Cardiac muscle cell (in vitro differentiated cells and primary cell): ENCODE data around the gene KIF5C. TPM values are rescaled to one million over a fixed set of nuclear protein-coding genes. Genes with fewer than 3 reads are reported as not detected.
"Not testable (repeated sequence)": the region's sequence is repeated elsewhere in the genome, so short reads cannot be mapped to it uniquely, and the experiment has no call there.

Source experiments
- DNase-seq, 2 donors: peaks; one replicate each; pipeline versions ENCODE4 v3.0.0 to v3.0.0-alpha.2; 2010 to 2017; ENCODE audit warnings: low read depth in 1 of 2, low spot score in 1 of 2
- H3K27ac ChIP-seq: fragments of 200-600 bp; sonication (generic); 2 replicates; pipeline ENCODE4 v1.5.1; 2016
- H3K27me3 ChIP-seq: fragments of 200-600 bp; sonication (generic); 2 replicates; pipeline ENCODE4 v1.6.0; 2016; ENCODE audit warnings: control low read depth
- H3K36me3 ChIP-seq: fragments of 200-600 bp; sonication (generic); 2 replicates; pipeline ENCODE4 v1.5.1; 2016; ENCODE audit warnings: control low read depth
- H3K4me1 ChIP-seq: fragments of 200-600 bp; sonication (generic); 2 replicates; pipeline ENCODE4 v1.8.1; 2017; ENCODE audit warnings: low read depth, mild to moderate bottlenecking, mixed run types
- H3K4me3 ChIP-seq: fragments of 200-600 bp; sonication (generic); 2 replicates; pipeline ENCODE4 v1.5.1; 2016; ENCODE audit warnings: mild to moderate bottlenecking
- H3K9me3 ChIP-seq: fragments of 200-600 bp; sonication (generic); 2 replicates; pipeline ENCODE4 v1.5.1; 2017; ENCODE audit warnings: low read depth, mild to moderate bottlenecking, control low read depth
- CTCF ChIP-seq: IDR thresholded peaks from 2 replicates; pipeline ENCODE4 v1.5.1; 2012; ENCODE audit warnings: low read depth, mild to moderate bottlenecking, low read length
- polyA plus RNA-seq: library from polyadenylated mRNA; unstranded; fragments of >200 nt; fragmentation: Nextera tagmentation; extraction: Ambion mirVana; gene quantifications from 2 replicates; pipeline ENCODE4 v1.2.1, GENCODE V29; 2016
- total RNA-seq: library from RNA; depleted of rRNA; stranded (reverse); fragments of >200 nt; gene quantifications from 2 replicates; pipeline ENCODE4 v1.2.3, GENCODE V29; 2016

KIF5C gene
- total and polyA plus RNA-seq, 2 experiments from 2014 or later: 0.82 to 3.0 TPM

- TF ChIP-seq CTCF: no peak
- H3K27ac ChIP-seq: no peak overlapping the region
- no peaks in the 10 kb centered on the region for H3K4me1 ChIP-seq
- H3K9me3 ChIP-seq: no peaks in the 10 kb centered on the region
- no peak for DNase-seq
- no peaks in the 10 kb centered on the region for H3K27me3 ChIP-seq
- no peak overlapping the region for H3K4me3 ChIP-seq
- H3K36me3 ChIP-seq: no peaks in the 10 kb centered on the region
These were observed 33.0 kb upstream of the KIF5C start for GRCh38 chr2:148842050-148842449.

- DNase-seq: no peak
- no peak for TF ChIP-seq CTCF
- Histone ChIP-seq H3K9me3 (no peaks in the 10 kb centered on the region), H3K4me3 (no peak overlapping the region), H3K27ac (no peak overlapping the region), H3K4me1 (no peaks in the 10 kb centered on the region), H3K36me3 (no peaks in the 10 kb centered on the region), H3K27me3 (no peaks in the 10 kb centered on the region)
These were observed 26.9 kb upstream of the KIF5C start for GRCh38 chr2:148848146-148848545.

- H3K27me3 ChIP-seq: no peaks in the 10 kb centered on the region
- no peak overlapping the region for H3K4me3 ChIP-seq
- H3K9me3 ChIP-seq: no peaks in the 10 kb centered on the region
- no peak for TF ChIP-seq CTCF
- no peak overlapping the region for H3K27ac ChIP-seq
- H3K4me1 ChIP-seq: no peaks in the 10 kb centered on the region
- no peaks in the 10 kb centered on the region for H3K36me3 ChIP-seq
- DNase-seq: no peak
These were observed 21.6 kb upstream of the KIF5C start for GRCh38 chr2:148853458-148853857.

DNA sequence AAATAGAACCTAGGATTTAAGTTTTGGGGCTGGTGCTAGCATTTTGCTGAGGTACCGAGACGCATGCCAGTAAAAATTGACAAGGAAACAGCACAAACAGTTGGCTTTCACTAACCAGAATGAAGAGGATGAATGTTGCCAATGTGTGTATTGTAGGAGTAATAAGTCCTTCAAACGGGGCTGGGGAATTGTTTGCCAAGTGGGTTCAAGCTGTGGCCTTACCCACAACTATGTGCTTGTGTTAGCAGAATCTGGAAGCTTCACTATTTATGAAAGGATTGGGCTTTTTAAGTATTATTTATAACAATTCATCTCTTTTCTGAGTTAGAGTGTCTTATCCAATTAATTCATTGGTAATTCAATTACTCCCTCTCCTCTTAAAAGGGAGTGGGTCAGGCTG, 15.0 kb upstream of the KIF5C start:
- no peak overlapping the region for H3K27ac ChIP-seq
- no peaks in the 10 kb centered on the region for H3K27me3 ChIP-seq
- H3K36me3 ChIP-seq: no peaks in the 10 kb centered on the region
- no peaks in the 10 kb centered on the region for H3K9me3 ChIP-seq
- no peak for TF ChIP-seq CTCF
- H3K4me1 ChIP-seq: no peaks in the 10 kb centered on the region
- no peak for DNase-seq
- no peak overlapping the region for H3K4me3 ChIP-seq

DNA sequence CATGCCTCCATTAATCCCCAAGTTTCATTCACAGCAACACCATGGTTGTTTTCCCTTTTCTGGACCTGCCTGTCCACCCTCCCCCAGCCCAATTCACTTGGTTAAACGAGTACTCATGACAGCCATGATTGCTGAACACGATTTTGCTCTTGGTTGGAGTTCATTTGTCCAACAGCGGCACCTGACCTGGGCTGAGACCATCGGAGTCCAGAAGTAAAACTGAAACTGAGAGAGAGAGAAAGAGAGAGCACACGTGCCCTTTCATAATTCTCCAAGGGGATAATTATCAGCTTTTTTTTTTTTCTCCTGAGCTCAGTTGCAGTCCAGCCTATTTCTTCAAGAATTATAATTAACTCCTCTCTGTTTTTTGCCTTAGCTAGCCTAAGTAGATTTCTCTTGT, 13.7 kb upstream of the KIF5C start:
- Histone ChIP-seq H3K36me3 (no peaks in the 10 kb centered on the region), H3K27me3 (no peaks in the 10 kb centered on the region), H3K4me3 (no peak overlapping the region), H3K27ac (no peak overlapping the region), H3K4me1 (no peaks in the 10 kb centered on the region), H3K9me3 (no peaks in the 10 kb centered on the region)
- DNase-seq: no peak
- no peak for TF ChIP-seq CTCF

DNA sequence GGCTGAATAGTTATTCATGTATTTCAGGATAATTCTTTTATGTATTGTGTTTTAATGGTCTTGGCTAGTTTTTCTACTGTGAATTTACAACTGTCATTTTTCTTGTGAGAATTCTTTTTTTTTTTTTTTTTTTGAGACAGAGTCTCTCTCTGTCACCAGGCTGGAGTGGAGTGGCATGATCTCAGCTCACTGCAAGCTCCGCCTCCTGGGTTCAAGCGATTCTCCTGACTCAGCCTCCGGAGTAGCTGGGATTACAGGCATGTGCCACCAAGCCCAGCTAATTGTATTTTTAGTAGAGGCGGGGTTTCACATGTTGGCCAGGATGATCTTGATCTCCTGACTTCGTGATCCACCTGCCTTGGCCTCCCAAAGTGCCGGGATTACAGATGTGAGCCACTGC, 12.5 kb upstream of the KIF5C start:
- not testable (repeated sequence) for H3K4me3 ChIP-seq, DNase-seq, H3K36me3 ChIP-seq, H3K4me1 ChIP-seq, H3K27ac ChIP-seq, H3K27me3 ChIP-seq, H3K9me3 ChIP-seq
